ENCODE measurements around the gene GALNS.
"Not testable (repeated sequence)": the region's sequence is repeated elsewhere in the genome, so short reads cannot be mapped to it uniquely, and the experiment has no call there.

Gene GALNS

DNA sequence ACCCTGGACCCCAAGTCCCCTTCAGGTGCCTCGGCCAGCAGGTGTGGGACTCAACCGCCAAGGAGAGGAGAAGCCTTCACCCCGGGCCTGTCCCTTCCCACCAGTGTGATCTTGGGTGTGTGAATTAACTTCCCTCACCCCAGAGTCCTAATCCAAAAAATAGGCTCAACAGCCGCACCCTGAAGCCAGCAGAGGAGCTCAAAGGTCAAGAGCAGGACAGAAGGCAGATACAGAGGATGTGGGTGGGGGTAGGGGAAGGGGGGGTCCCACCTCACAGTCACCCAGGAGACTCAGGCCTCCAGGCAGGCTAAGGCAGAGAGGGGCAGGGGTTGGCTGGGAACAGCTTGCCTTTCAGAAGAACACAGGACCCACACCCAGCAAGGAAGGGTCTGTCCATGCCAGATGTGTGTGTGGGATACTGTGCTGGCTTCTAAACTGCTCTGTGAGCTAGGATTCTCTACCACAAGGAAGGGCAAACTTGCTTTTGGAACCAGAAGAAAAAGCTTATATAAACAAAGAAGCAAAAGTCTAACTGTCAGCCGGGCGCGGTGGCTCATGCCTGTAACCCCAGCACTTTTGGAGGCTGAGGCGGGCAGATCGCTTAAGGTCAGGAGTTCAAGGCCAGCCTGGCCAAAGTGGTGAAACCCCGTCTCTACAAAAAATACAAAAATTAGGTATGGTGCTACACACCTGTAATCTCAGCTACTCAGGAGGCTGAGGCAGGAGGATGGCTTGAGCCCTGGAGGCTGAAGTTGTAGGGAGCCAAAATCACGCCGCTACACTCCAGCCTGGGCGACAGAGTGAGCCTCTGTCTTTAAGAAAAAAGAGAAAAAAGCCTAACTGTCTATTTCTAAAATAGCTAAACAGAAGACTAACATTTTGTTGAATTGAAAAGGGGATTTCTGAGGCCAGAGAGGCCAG lies 76.3 kb downstream of the GALNS start:
- DNase-seq, result no peak

DNA sequence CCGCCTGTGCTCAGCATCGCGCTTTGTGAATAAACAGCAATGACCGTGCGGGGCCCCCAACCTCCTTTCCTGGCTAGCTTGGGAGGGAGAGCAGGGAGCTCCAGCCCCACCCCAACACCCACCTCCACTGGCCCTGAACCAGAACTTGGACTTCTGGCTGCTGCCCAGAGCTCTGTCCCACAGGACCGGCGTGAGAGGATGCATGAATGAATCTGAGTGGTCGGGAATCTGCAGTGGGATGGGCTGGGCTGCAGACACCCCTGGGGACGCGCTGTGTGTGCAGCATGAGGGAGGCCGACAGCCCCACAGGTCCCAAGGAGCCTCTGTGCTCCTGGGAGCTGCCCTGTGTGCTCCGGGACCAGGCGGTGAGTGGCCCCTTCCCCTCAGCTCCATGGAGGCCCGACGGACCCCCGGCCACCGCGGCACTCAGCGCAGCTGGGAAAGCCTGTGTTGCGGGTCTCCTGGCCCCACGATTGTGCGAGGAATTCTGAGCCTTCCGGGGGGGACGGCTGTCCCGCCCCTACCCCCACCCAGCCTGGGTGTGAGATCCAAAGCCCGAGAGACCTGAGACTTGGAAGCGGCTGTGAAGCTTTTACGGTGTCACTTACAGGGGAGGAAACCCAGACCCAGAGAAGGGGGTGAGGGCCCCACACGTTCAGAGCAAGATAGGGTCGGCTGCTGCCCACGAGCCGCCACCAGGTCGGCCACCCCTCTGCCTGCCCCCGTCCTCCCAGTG lies 77.2 kb downstream of the GALNS start:
- no peak for DNase-seq

DNA sequence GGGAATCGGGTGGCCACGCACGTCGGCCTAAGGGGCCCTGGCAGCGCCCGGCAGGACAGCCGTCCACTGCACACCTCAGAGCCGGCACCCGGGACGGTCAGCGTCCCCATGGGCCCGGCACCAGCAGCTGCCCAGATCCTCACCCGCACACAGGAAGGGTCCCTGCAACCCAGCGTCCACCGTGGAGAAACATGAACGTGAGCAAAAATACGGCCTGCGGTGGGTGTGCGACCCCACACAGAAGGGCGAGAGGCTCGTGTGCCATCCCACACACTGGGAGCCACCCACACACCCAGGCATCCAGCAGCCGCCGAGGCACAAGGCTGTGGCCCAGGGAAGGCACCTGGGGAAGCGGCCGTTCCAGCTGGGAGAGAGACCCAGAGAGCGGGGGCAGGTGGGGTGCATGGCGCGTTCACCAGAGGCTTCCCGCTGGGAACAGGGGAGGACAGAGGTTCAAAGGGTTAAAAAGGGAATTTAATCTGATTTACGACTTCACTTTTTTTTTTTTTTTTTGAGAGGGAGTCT lies 78.1 kb downstream of the GALNS start:
- no peak for DNase-seq

DNA sequence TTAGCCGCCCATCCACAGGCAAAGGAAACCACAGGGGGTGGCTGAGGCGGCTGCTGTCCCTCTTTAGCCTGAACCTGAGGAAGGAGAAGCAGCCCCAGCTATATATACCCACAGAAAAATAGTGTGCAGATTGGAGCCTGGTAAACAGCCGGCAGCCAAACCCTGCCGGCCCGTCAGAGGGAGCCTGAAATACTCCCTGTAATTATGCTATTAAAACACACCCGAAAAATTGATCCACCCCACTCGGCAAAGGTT lies 78.5 kb downstream of the GALNS start:
- DNase-seq, result no peak

DNA sequence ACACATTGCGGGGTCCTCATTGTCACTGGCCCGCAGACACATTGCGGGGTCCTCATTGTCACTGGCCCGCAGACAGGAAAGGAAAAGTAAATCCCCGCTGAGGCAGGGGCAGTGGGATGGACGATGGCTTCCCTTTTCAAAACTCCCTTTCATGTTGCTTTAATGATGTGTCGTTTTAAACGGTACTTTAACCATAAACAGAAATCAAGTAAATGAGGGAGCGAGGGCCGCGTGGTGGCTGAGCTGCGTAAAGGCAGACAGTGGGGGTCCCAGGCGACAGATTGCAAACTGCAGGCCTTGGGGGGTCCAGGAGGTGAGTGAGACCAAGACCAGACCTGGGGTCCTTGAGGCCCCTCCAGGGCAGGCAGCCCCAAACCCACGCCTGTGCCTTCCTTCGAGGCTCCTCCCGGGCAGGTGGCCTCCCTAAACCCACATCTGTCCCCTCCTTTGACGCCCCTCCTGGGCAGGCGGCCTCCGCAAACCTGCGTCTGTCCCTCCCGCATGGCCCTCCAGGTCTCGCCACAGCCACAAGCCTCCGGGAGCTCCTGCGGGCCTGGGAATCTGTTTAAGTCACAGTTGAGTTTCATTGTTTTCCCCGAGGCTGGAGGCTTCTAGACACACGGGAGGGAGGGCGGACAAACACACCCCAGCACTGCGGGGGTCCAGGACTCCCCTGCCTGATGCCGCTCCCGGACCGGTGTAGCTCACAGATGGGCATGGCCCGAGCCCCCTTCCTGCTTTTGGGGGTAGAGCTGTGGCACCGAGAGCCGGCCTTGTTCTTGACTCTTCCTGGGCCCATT lies 79.1 kb downstream of the GALNS start:
- no peak for DNase-seq

DNA sequence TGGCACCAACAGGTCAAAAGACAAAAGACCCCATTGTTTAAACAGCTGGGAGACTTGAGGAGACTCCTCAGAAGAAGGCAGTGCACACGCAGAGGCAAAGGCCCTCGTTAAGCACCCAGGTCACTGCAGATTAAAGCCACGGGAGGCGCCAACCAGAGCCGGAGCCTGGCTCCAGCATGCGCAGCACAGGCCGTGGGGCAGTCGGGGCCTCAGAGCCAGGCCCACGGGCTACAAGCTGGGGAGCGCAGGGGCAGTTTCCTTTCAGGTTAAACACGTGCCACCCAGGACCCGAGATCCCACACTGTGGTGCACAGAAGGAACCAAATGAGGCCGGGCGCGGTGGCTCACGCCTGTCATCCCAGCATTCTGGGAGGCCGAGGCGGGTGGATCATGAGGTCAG lies 80.9 kb downstream of the GALNS start:
- no peak for DNase-seq

DNA sequence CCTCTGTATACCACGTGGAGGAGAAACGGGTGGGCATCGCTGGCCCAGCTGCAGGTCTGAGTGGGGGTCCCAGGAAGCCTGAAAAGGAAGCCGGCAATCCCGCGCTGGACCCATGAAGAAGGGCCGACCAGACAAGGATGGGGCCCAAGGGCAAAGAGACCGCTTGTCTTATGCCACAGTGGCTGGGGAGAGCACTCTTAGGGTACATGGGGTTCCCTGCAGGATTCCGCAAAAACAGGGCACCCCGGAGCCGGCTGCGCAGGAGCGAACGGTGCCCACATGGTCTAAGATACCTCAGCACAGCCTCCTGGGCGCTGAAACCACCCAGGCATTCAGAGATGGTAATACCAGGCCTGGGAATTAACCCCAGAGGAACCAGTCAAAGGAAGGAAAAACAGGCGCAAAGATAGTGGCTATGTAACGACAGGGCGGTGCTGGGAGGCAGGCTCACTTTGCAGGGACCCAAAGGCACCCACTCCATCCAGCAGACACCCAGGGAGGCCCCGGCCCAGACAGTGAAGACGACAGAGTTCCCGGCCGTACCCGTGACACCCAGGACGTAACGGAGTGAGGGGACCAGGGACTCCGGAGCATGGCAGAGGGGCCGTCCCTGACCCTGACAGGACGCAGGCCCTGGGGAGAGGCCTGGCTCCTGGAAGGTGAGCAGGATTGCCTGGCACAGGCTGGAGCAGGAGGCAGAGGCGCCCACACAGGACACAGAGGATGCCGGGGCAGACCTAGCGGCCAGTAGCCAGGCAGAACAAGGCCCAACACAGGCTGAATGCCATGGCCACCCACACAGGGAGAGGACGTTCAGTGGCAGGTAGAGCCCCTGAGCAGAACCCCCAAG lies 82.0 kb downstream of the GALNS start:
- DNase-seq, result no peak

DNA sequence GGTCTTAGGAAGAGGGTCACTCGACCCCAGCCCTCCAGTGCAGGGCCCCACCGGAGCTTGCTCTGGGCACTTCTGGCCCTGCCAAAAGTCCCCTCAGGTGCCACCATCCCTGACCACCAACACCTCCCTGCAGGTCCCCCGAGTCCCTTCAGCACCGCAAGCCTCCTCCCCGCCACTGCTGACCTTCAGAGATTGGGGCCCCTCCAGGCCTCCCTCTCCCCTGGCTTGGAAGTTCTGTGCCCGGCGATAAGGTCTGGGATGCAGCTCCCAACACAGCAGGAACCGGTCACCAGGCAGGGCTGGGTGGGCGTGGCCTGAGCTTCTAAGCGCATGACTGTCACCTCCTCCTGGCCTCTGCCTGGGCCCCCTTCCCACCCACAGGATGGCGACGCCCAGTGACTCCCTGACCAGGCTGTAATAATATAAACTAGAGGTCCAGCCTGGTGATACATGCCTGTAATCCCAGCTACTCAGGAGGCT lies 82.9 kb downstream of the GALNS start:
- peak; percentile 73 to 88 for DNase-seq

DNA sequence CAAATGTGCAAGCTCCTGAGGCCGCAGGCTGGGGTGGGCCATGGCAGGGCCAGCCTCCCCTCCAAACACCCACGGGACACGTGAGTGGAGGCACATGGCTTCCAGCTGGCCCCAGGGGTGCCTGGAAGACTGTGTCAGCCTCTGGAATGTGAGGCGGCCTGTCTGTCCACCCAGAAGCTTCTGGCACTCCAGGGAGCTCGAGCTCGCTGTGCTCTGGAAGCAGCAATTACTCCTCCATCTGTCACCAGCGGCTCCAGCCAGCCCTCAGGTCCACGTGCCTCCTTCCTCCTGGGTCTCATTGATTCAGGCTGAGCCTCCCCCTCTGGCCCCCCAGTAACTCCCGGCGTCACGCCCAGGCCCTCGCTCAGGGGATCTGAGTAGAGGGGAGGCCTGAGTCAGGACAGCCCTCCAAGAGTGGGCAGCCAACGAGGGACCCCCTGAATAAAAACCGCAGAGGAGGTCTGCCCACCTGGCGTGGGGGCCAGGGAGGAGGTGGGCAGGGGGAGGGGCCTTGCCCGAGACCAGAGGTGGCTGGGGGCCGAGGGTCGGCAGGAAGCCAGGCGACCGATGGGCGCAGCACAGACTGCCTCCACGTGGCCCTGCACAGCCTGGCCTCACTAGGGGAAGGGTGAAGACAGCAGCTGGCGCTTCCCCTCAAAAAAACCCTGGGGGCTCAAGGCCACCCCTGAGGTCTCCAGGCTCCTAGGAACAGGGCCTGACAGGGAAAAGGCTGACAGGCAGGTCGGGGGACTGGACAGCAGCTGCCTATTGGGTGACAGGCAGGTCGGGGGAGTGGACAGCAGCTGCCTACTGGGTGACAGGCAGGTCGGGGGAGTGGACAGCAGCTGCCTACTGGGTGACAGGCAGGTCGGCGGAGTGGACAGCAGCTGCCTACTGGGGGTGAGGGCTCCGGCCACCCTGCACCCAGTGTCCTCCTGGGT lies 83.6 kb downstream of the GALNS start:
- no peak for DNase-seq

DNA sequence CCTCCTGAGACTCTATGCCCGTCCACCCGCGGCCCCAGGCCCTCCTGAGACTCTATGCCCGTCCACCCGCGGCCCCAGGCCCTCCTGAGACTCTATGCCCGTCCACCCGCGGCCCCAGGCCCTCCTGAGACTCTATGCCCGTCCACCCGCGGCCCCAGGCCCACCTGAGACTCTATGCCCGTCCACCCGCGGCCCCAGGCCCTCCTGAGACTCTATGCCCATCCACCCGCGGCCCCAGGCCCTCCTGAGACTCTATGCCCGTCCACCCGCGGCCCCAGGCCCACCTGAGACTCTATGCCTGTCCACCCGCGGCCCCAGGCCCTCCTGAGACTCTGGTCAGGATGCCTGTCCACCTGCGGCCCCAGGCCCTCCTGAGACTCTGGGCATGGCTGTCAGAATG lies 85.0 kb downstream of the GALNS start:
- DNase-seq, result not testable (repeated sequence)

DNA sequence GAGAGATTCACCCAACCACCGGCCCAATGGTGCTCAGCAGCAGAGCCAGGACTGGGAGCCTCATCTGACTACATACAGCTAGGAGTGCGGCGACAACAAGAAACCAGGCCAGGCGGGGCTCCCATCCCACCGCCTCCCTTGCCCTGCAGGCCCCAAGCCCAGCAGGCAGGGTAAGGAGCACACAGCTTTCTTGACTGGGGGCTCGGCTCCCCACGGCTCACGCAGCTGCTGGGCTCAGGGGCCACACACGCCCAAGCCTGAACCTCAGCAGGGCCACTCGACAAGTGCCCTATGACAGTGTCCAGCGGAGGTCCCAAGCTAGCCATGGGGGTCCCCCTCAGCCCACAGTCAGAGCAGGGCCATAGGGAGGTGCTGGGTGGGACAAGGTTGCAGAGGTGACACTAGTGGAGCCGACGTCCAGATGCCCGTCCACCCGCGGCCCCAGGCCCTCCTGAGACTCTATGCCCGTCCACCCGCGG lies 85.4 kb downstream of the GALNS start:
- DNase-seq, result no peak

DNA sequence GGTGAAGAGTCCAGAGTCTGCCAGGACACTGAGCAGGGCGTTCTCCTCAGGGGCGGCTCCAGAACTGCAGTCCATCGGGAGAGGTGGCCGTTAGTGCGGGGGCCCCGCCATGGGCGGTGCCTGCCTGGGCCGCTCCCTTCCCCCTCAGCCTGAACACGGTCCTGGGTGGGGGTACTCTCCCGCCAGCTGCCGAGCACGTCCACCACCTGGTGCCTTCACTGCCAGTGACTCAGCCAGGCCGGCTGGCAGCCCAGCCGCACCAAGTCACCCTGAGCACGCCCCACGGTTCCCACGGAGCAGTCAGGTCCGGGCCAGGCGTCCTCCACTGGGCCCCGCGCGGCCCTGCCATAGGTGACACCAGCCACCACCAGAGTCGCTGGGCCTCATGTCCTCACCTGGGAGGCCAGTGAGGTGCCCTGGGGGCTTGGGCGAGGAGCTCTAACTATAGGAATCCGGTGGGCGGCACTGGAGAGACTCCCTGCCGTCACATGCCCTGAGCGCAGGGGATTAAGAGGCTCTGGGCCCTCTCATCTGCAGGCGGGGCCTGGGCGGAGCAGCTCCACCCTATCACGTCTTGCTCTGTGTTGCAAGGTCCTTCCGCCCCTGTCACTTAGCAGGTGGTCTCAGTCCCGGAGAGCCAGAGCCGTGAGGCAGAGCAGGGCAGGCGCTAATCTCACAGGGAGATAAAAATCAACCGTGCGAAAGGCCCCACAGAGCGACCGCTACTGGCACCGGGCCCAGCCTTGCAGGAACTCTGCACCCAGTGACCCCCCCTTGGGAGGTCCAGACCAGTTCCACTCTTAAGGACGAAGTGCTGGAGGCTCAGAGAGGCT lies 86.1 kb downstream of the GALNS start:
- DNase-seq, result peak in 1 of 2 donors; percentile 32

DNA sequence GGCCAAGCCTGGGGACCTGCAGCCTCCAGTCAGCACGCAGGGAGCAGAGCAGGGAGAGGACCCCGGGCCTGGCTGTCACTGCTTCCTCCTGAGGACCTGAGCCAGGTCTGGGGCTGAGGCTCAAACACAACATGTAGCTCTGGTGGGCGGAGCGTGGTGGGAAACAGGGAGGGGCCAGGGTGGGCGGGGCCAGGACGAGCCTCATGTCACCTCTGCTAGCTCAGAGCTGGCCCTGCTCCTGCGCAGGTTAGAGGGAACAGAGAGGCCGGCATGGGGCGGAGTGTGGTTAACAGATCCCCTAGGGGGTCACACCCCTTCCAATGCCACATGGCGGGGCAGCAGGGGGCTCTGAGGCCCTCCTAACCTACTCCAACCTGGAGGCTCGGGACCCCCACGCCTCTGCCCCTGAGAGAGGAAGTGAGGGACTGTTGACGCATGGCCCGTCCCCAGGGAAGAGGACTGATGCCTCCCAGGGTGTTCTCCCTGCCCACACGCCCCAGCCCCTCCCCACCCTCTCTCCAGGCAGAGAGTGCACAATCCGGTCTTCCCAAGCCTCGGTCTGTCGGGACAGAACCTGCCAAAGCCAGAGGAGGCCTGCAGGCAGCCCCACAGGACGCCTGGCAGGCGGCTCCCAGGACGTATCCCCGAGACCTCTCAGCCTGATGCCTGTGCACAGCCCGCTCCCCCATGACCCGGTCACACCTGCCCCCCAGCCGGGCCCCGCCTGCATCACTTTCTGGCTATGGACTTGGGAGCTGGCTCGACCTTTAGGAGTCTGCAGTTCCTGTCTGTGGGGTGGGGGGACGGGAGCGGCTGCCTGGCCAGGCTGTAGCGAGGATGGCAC lies 86.9 kb downstream of the GALNS start:
- no peak for DNase-seq

DNA sequence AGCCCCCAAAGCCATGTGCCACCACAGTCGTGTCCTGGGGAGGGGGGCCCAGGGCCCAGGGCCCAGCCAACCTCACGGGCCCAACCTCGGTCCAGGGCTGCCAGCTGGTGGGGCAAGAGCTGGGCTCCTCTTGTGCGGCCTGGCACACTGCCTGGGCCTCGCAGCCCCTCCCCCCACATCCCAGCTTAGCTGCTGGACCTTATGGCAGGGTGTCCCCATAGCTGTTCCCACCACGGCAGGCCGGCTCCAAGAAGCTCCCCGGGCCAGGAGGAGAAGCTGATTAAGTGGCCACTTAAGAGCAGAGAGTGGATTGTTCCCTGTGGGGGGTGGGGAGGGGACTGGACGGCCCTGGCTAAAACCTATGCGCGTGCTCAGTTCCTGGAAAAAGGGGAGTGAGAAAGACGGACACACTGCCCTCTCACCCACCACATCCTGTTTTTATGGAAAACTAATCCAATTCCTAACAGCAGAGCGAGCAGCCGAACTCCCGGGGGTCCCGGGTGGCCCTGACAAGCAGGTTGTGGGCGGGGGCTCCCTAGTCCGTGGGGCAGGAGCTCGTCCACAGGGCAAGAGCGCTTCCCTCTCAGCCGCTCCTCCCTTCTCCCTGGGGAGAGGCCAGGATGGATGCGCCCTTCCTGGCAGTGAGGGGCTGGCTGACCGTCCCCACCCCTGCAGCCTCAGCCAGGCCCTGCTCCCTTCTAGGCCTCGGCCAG lies 88.5 kb downstream of the GALNS start:
- no peak for DNase-seq

DNA sequence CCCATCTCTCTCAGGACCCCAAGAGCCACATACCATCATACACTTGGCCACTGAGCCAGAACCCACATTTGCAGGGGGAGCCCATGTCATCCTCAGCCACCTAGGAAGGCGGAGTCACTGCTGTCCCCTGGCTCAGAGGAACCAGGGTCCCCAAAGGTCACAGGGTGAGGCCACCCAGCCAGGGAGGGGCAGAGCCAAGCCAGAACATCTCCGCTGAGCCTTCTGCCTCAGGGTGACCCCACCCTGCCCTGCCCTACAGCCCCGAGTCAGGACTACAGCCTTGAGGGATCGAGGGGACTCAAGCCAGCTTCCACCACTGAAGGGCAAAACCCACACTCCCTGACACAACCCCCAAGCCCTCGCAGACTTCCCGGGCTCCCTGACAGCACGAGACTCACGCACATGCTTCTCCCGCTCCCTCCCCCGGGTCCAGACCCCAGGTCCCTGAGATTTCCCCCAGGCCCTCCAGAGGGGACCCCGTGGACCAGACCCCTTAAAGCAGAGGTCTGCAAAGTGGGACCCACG lies 89.1 kb downstream of the GALNS start:
- DNase-seq, result no peak

DNA sequence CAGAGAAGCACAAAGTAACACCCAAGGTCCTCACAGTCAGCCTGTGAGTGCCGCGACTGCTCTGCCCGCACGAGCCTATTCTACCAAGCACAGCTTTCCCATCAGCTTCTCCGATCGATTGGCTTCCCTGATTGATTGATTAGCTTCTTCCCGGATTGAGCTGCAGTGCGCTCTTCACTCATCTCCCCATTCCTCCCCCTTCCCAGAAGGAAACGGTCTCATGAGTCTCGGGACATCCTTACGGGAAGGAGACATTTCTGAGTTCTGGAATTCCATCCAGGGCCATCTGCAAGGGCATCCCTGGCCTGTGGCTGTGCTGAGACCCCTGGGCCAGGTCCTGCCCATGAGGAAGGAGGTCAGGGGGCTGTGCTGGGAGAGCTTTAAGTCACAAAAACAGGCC lies 89.8 kb downstream of the GALNS start:
- DNase-seq, result no peak

DNA sequence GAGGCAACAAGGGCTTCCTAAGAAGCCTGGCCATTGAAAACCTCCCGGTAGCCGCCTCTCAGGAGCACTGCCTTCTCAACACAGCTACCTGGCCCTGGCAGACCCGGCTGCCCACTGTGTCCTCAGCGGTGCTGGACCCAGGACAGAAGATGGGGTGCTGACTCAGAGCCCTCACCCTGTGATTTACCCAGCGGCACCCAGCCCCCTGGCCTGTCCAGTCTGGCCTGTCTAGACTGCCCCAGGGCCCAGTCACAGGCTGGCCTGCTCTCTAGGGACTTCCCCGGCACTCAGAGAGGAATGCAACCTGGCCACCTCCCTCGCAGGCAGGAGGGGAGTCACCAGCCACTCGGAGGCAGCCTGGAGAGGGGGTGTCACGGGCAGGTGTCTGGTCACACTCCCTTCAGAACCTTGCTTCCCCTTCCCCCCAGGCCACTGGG lies 91.8 kb downstream of the GALNS start:
- DNase-seq, result no peak

DNA sequence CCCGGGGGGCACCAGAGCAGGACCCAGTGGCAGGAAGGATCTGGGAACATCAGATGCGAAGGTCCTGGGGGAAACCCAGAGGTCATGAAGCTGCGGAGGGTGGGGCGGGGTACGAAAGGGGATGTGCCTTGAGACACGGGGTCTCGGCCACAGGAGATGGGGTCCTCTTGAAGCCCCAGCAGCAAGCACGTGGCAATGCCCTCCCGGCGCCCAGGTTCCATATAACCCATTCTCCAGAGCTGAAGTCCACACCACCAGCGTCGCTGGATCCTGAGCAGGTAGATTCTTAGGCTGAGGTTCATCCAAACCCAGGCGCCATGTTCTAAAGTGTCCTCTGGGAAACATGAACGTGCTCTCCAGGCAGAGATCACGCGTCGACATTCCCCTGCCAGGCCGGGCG lies 92.7 kb downstream of the GALNS start:
- no peak for DNase-seq

Data from inflammatory macrophage treated with lipopolysaccharide for 1 hour (primary cell).